ENCODE measurements around the gene TXNRD2. TPM values are rescaled to one million over a fixed set of nuclear protein-coding genes. Genes with fewer than 3 reads are reported as not detected.

Gene TXNRD2
- total and polyA plus RNA-seq, 10 of the 15 experiments (the other 5 are each of a cell fraction or from before 2014, with no cell fraction given), result 1.6 to 26.0 (median 13.9) TPM

- TF ChIP-seq BHLHE40 (IDR thresholded peaks at IDR 0.05; ENCODE audit: borderline replicate concordance in 1 of 2, low read depth in 2 of 2, low read length in 1 of 2) (no peak), NKRF (conservative IDR thresholded peaks at IDR 0.05) (0 out of 2 replicates have a peak, but pooled peaks have one; percentile 14), GATAD2B (conservative IDR thresholded peaks at IDR 0.05; ENCODE audit: low read depth) (no peak), SPI1 (IDR thresholded peaks at IDR 0.05; ENCODE audit: borderline replicate concordance, insufficient read depth, low read depth, low read length) (peak; percentile 85), IKZF1 (conservative IDR thresholded peaks at IDR 0.05) (peak; percentile 48; the same call in 1 of the 2 replicates), IKZF2 (IDR thresholded peaks at IDR 0.05) (peak; percentile 29 to 43; a peak in 3 of 4 replicates), PML (IDR thresholded peaks at IDR 0.05; ENCODE audit: low read length) (0 out of 2 replicates have a peak, but pooled peaks have one; percentile 16), ETV6 (conservative IDR thresholded peaks at IDR 0.05 in 1 of 2, IDR thresholded peaks at IDR 0.05 in 1 of 2; ENCODE audit: borderline replicate concordance in 1 of 2, low read depth in 1 of 2) (no peak), ZNF274 (IDR thresholded peaks at IDR 0.05; ENCODE audit: insufficient read depth, insufficient read length) (no peak)
Observed at GRCh38 chr22:19942157-19943081, 801 bp upstream of the TXNRD2 start (continued).
